GM04503 (cell line): ENCODE measurements around the gene TRIM46.
"Not testable (repeated sequence)": the region's sequence is repeated elsewhere in the genome, so short reads cannot be mapped to it uniquely, and the experiment has no call there.

Source experiments
- DNase-seq: peaks from one replicate; pipeline ENCODE4 v3.0.0-alpha.2; 2012; ENCODE audit warnings: low read depth

Gene TRIM46

DNA sequence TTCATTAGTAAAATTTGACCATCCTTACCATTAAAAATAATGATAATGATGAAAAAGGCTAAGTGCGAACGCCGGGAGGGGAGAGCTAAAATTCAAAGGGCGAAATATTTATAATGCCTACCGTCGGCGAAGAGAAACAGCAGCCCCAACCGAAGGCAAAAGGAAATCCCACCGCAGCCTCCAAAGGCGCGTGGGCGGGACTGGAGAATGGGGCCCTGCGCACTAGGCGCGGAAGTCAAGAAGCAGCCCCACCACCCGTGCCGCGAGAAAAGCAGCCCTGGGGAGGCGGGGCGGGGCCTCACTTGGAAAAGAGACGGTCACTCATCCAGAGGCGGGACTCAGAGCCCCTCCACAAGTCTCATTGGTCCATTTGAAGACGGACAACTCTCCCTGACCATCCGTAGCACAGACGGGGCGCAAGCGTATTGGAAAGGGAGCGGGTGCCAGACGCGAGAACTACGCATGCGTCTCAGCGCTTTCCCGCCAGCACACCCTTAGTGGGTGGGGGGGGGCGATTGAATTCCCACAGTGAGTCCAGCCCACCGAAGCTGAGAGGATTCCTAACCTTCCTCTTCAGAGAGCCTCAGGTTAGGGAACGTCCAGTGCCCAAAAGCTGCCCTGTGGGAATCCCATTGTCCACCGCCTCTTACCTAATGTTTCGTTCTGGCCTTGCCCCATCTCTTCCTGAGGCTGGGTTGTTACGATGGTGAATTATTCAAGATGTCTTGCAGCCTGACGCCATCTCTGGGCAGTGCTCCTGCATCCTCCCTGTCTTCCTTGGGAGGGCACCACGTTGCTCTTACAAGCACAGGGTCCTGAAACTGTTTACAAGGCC lies 53.8 kb downstream of the TRIM46 start:
- peak; percentile 91 for DNase-seq

DNA sequence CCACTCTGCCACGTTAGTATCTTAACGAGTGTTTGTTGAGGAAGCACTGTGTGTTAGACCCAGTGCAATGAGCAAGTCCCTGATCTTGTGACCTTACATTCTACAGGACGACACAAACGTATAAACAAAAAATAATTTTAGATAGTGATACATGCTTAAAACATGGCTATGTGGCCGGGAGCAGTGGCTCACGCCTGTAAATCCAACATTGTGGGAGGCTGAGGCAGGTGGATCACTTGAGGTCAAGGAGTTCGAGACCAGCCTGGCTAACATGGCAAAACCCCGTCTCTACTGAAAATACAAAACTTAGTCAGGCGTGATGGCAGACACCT lies 54.4 kb downstream of the TRIM46 start:
- no peak for DNase-seq

DNA sequence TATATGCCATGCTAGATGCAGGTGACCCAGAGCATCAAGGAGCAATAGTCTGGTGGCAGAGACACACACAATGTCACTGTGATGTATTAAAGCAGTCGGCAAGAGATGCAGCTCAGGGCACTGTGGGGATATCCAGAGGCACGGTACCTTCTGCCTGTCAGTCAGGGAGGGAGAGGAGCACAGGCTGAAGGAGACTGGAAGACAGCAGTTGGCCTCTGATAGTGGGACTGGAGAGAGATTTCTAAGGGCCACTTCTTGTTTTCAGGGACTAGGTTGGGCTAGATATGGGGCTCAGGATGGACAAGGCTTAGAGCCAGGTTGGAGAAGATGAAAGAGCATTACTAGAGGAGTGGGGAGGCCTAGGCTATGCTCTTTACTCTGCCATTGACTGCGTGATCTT lies 57.7 kb downstream of the TRIM46 start:
- not testable (repeated sequence) for DNase-seq

DNA sequence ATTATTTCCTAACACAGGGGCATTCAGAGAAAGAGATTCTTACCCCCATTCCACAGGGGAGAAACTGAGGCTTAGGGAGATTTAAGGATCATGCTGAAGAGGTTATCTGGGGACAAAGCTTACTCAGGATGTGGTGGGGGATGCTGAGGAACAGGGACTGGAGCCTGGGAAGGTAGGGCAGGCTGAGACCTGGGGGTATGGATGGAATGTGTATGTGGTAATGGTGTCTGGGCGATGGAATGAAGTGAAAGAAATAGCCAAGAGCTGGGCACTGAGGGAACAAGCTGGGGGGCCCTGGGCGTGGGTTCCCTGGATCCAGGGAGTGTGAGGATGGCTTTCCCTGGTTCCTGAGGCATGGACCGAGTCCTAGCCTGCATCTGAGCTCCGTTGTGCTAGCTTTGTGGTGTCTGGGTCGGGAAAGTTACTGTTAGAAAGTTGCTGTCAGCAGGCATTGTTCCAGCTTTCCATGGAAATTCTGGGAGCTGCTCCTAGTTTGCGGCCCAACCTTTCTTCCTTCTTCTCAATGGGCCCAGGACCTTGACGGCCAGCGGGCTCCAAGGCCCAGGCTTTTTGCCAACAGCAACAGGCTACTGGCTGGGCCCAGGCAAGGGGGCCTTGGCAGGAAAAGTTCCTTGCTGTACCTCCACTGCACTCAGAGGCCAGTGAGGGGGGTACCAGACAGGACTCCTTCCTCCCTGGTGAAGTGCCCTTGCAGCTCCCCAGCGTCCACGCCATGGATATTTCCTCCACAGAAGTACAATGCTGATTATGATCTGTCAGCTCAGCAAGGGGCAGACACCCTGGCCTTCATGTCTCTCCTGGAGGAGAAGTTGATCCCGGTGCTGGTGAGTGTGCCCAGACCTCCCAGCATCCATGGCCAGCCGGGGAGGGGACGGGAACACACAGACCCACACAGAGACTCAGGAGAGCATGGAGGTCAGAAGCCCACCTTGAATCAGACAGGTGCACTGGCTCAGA lies 58.6 kb downstream of the TRIM46 start:
- not testable (repeated sequence) for DNase-seq

DNA sequence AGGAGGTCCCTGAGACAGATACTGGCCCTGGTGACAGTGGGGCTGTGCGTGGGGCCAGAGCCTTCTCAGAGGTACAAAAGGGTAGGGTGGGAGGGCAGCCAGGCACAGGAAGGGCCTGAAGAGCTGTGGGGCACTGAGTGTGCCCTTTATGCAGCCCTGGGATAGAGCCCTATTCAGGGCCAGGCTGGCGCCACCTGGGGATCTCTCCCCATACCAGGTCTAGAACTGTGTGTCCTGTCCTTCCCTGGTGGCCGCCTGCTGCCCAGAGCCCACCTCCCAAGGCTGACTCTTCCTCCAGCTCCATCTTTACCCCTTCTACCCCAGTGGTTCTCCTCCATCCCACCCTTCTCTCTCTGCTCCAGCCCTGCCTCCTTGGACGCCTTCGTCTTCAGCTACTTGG lies 59.9 kb downstream of the TRIM46 start:
- DNase-seq = not testable (repeated sequence)
